Sciatic nerve (tissue), 2 donors: Measurements from ENCODE around the gene KPNA3. TPM values are rescaled to one million over a fixed set of nuclear protein-coding genes. Genes with fewer than 3 reads are reported as not detected.
A peak's percentile ranks its signal among the peaks of the same experiment; 100 is the strongest.

ENCODE experiments used
- ATAC-seq: fragments of 200-7000 bp; cut with Tn5 transposase; one replicate; pipeline ENCODE4 v1.9.1; 2020; ENCODE audit warnings: mild to moderate bottlenecking, moderate library complexity
- DNase-seq: peaks from one replicate; pipeline ENCODE4 v3.0.0-alpha.2; 2020; ENCODE audit warnings: low spot score
- intact Hi-C: fragments of 100-400 bp; cut with DNase I; formaldehyde crosslinking; loops from one replicate; pipeline ENCODE4 v1.14.2; 2022
- total RNA-seq: library from RNA; stranded (reverse); fragmentation: NEBNext Ultra II Directional; extraction: Animal tissue kit (Norgen Biotek cat#: 25700); gene quantifications from one replicate; pipeline ENCODE4 v1.2.1, GENCODE V29; 2021
- donor health status: DM: no; HTN: no; CAD: no.
- donor health status: DM: no; HTN: no; CAD: no.

The KPNA3 gene
- total RNA-seq, 1 donor from 2014 or later, result 31.7 TPM

- intact Hi-C loops, result no loop called here
- DNase-seq, result no peak
- no peak for ATAC-seq
Observed at GRCh38 chr13:49693191-49693733, 99.2 kb downstream of the KPNA3 start.

DNA sequence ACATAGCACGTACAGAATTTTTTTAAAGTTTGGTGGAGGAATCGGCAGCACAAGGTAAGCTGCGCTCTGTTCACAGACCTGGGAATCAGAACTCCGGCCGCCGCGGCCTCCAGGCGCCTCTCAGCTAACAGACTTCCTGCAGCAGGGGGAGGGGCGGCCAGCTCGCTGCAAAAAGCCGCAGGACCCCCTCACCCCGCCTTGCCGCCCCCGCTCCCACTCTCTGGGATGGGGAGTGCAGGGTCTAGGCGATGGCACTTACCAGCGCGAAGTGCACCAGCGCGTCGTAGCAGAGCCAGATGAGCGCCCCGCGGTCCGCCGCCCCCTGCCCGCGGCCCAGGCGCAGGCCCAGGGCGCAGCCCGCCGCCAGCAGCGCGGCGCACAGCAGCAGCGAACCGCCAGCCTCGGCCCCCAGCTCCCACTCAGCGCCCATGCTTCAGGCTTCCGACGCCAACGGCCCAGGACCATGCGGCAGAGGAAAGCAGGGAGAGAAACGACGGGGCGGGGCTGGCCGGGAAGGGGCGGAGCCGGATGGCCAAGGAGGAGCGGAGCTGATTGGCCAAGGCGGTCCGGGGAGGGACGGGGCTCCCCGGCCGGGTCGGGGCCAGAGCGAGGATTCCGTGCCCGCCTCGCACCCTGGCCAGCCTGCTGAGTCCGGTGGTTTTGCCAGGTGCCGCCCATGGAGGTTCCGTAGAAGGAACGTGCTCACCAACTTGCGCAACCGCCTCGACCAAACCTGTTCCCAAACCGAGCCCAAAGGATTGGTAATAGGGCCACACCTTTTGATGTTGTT is 101.3 kb downstream of the KPNA3 start, which contains the start of gene EBPL:
Gene EBPL (minus strand): TSS at position 492 of the 790 bp plus-strand sequence. CDS start 62 bp downstream, at position 430.
- peak; percentile 98 for DNase-seq
- peak; percentile 99 for ATAC-seq
- intact Hi-C loops, result no loop called here

DNA sequence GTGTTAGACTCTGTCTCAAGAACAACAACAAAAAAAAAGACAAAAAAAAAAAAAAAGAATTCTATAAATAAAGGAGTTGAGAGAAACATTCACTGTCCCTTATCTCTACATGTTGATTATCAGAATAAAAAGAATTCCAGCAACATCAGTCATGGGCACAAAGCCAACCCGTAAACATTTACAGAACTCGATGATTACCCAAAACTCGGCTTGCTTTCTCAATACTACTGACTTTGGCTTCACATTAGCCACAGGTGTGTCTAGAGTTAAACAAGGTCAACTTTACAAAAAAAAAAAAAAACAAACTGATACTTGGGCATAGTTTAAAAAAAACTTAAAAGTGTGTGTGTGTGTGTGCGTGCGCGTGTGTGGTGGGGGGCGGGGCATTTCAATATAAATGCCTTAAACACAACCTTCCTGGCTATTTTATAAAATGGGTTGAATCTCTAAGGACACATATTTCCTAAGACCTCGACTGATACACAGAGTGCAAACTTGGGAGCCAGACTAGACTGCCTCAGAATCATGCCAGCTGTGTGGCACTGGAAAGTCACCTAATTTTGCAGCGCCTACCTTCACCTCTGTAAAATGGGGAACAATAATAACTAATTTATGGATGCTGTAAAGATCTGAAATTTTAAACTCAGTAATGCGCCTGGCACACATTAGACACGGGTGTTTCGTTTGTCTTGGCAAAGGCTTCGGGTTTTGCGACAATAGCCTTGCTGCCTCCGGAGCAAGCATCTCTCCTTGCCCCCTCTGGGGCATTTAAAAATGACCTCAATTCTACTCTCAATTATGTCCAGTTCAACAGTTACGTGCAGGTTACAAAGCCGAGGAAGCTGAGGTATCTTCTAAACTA is 102.1 kb downstream of the KPNA3 start:
- intact Hi-C loops, result no loop called here
- no peak for DNase-seq
- no peak for ATAC-seq

GRCh38 chr13:49683489-49683888 is 109.0 kb downstream of the KPNA3 start:
- intact Hi-C loops, result no loop called here
- ATAC-seq (no peak), DNase-seq (no peak)

DNA sequence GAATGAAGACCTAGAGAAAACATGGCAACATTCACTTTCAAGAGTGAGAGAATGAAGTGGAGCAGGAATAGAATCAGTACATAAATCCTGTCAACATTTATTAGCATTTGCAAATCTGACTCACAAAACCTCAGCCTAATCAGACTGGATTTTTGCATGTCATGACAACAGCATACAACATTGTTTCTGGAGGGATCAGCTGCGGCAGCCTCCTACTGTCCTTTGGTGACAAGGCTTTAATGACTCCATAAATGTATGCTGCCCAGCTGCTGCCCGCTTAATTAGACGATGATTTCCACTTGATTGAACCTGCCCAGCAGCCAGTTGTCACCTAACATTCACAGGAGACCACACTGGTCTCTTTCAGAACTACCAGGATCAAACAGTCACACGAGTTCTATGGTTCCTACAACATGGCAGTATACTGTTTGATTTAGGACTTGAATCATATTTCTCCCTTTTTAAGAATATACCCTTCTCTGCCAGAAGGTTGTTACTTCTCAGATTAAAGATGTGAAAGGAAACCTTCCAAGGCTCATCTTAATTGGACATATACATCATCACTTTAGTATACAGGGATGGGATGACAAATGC is 110.5 kb downstream of the KPNA3 start:
- ATAC-seq (no peak), DNase-seq (no peak)
- intact Hi-C loops, result no loop called here

GRCh38 chr13:49679246-49679645 is 113.2 kb downstream of the KPNA3 start:
- DNase-seq (no peak), ATAC-seq (no peak)
- intact Hi-C loops, result no loop called here

DNA sequence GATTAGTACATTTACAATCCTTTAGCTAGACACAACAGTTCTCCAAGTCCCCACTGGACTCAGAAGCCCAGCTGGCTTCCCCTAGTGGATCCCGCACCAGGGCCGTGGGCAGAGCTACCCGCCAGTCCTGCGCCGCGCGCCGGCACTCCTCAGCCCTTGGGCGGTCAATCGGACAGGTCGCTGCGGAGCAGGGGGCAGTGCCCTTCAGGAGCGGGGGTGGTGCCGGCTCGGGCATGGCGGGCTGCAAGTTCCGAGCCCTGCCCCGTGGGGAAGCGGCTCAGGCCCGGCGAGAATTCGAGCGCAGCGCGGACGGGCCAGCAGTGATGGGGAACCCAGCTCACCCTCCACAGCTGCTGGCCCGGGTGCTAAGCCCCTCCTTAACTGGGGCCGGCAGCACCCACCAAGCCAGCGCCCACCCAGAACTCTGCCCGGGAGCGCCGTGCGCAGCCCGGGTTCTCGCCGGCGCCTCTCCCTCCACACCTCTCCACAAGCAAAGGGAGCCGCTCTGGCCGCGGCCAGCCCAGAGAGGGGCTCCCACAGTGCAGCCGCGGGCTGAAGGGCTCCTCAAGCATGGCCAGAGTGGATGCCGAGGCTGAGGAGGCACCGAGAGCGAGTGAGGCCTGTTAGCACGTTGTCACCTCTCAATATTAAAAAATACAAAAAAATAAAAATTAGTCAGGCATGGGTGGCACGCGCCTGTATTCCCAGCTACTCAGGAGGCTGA is 114.1 kb downstream of the KPNA3 start:
- intact Hi-C loops, result no loop called here
- DNase-seq, result no peak
- ATAC-seq, result no peak

DNA sequence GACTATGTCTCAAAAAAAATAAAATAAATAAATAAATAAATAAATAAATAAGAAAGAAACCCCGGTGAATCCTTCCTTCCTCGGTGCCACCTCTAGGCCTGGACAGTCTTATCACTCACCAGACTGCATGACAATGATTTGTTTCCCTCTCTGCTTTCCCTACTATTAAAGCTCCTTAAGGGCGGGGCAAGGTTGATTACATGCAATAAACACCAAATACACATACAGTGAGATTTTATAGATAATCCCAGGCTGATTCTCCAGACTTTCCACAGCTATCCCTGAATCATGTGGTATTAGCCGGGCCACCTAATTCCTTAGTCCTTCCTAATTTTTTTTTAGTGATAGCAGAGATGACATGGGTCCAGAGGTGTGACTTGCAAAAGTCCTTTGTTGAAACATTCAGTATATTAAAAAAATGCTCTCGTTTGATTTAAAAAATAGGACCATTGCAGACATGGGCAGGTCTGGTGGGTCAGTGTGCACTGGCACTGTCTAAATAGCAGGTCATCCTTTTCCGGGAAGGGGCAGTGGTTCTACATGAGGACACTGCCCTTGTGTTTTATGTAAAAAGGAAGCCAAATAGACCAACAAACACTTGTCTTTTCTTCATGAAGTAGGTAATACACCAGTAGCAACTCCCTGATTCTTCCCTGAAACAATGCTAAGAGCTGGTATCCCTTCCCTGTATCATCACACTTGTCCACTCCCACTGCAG is 115.7 kb downstream of the KPNA3 start:
- DNase-seq (no peak), ATAC-seq (no peak)
- intact Hi-C loops, result no loop called here

DNA sequence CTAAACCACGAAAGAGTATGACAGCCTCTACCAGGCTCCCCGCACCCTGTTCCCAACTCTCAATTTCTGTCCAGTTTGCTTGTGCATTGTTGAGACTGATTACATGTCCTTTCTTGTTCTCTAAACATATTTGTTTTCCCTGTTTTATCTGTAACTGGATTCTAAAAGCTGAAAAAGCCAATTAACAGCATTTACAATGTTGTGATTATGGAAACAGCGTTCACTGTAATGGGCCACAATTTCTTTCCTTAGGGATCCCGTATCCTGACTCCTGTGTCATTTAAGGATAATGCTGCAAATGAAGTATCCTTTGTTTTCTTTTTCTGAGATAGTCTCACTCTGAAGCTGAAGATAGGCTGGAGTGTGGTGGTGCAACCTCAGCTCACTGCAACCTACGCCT is 121.7 kb downstream of the KPNA3 start:
- intact Hi-C loops, result no loop called here
- ATAC-seq (no peak), DNase-seq (no peak)

- DNase-seq (no peak), ATAC-seq (peak; percentile 91)
- intact Hi-C loops, result loop anchor here (5.0 kb wide), 1 partner anchor 177 kb away; no protein-coding TSS in a partner anchor
Observed at GRCh38 chr13:49669735-49670309, 122.7 kb downstream of the KPNA3 start.

GRCh38 chr13:49667773-49668172 is 124.7 kb downstream of the KPNA3 start:
- ATAC-seq (no peak), DNase-seq (no peak)
- intact Hi-C loops, result loop anchor here (5.0 kb wide), 1 partner anchor 180 kb away; no protein-coding TSS in a partner anchor

GRCh38 chr13:49664606-49665005 is 127.9 kb downstream of the KPNA3 start:
- DNase-seq, result no peak
- ATAC-seq, result no peak
- intact Hi-C loops, result loop anchor here (5.0 kb wide), 1 partner anchor 183 kb away; no protein-coding TSS in a partner anchor

DNA sequence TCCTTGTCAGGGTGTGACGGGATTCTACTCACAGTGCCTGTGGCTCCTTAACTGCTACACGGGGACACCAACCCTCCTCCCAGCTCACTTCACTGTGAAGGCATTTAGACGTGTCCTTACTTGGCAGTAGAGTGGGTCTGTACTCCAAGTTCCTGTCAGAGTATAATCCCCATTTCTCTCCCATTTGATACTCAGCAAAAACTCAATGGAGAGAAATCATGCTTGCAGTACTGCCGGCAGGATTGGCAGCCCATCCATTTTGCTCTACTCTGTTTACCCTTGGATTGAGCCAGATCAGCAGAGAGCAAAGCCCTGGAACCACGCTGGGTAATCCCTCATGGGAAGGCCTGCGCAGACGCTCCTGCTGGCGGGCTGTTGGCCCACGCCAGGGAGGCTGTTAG is 135.2 kb downstream of the KPNA3 start:
- intact Hi-C loops, result no loop called here
- no peak for ATAC-seq
- DNase-seq, result no peak

GRCh38 chr13:49655906-49656305 is 136.6 kb downstream of the KPNA3 start:
- DNase-seq (no peak), ATAC-seq (no peak)
- intact Hi-C loops, result no loop called here

DNA sequence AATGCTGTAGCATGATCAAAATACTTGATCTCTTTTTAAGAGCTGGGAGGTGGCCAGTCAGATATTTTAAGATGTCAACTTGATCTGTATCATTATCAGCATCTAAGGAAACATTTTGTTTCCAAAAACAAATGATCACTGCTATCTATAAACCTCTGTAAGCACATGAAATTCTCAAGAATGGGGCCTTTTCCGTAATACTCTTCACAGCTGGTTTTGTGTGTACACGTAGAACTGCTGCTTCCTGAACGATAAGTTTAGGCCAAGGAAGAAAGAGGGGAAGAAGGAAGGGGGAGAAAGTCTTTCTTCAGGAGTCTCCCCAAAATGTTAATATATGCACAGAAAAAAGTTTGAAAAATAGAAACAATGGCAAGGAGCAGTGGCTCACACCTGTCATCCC is 138.5 kb downstream of the KPNA3 start:
- intact Hi-C loops, result no loop called here
- no peak for ATAC-seq

GRCh38 chr13:49653478-49653877 is 139.0 kb downstream of the KPNA3 start:
- intact Hi-C loops, result no loop called here
- no peak for DNase-seq
- no peak for ATAC-seq

More for the DNA sequence above, 138.5 kb downstream of the KPNA3 start:
- DNase-seq, result no peak

DNA sequence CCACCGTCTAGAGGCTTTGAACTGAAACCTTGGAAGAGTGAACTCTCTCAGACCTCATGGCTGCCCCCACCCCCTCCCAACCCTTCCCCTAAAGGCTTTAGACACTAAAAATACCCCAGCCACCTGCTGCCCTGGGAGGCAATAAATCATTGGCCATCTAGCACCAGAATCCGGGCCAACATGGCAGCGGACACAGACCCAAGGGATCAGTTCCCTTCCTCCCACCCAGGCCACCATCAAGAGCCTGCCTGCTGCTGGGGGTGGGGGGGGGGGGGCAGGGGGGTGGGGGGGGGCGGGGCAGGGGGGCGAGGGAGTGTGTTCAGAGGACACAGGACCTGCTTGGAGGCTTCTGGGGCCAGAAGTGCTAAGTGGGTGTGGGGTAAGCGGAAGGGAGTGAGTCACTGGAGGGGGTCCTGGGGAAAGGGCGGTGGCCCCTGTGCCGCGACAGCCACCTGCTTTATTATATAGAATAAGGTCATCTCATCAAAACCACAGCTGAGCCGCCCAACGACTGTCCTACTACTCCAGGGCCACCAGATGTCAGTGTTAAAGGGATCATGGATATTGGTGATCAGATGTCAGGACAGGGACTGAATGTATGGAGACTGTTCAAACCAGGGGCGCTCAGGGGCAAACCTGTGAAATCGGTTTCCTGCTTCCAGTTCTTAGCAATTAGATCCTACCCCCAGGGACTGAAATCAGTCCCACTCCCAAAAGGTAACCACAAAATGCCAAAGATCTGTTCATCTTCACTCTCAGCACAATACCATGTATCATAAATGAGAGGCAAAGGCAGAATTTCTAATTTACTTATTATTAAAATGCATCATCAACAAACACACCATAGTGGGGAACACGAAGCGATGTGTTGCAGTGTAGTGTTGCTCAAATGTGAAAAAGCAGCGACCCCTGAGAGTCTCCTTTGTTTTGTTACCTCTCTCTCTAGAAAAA is 139.9 kb downstream of the KPNA3 start:
- intact Hi-C loops, result no loop called here

More for the DNA sequence above, 139.9 kb downstream of the KPNA3 start:
- DNase-seq (no peak), ATAC-seq (peak; percentile 65)
